Fibroblast of upper back skin (primary cell): ENCODE data around the gene AK4.

Source experiments
- DNase-seq: peaks from one replicate; pipeline ENCODE4 v3.0.0-alpha.2; 2013

Gene AK4

DNA sequence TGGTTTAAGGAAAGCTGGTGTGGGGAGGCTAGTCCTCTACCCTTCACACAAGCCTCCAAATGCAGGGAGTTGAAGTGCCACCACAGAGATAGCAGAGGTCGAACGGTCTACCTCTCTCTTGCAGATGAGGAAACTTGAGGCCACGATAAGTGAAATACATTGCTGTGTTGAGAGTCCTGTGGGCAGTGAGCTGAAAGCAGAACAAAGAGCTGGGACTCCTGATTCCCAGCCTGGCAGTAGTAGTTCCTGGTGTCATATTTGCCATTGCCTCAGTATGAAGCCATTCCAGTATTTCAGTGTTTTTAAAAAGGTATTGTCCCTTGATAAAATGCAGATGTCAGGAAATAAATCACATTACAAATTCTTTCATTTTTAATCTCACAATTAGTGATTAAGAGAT is 28.6 kb downstream of the AK4 start:
- no peak for DNase-seq

- DNase-seq: peak; percentile 77
These were observed 29.5 kb downstream of the AK4 start for GRCh38 chr1:65177457-65177856.

- DNase-seq: no peak
These were observed 30.2 kb downstream of the AK4 start for GRCh38 chr1:65178235-65178634.

DNA sequence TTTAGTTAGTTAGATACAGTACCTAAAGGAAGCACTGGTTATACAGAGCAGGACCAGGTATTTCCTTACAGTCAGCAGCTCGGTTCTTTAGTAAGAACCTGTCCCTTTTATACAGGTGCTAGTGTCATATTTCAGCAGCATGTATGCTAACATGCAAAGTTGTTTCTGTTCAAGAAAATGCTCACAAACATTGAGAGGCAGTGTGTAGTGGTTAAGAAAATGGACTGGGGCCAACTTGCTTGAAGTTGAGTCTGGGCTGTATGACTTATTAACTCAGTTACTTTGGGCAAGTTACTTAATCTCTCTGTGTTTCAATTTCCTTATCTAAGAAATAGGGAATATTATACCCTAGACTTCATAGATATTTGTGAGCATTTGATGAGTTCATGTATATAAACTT is 31.1 kb downstream of the AK4 start:
- DNase-seq: peak; percentile 33

DNA sequence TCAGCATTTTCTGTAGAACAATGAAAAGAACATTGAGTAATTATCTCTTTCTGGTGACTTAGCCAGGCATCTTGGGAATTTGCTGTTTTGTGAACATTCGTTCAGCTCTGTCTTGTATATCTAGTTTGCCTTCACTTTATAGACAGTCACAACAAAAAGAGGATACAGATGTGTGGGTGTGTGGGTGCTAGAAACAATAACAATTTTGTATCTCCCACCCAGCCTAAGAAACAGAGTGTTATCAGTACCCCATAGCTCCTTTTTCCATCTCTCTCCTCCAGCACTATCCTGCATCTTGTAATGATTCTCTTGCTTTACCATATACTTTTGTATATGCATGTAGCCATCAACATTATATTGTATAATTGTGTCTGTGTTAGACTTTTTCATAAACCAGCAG is 33.0 kb downstream of the AK4 start:
- DNase-seq: no peak

DNA sequence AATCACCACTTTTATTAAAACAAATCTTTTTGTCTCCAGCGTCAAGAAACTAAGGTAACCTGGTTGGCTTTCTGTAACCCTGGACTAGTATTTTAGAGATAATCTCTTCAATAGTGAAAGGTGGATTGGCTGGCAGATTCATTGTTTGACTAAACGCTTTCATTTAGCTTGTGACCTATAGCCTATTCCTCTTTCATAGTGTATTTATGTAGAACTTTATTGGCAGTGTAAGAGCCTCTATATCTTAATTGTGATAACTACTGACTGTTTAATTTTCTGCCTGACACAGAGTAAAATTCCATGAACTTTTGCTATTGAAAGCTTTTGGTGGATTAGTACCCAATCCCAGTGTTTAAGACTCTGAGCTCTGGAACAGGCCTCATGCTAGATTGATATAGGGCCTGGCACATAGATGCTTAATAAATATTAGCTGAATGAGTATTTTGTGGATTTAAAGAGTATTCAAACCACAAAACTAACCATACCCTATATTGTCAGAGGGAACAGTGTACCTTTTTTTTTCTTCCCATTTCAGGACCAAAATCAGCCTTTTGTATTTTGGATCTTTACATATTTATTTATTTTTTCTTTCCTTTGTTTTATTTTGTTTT is 34.8 kb downstream of the AK4 start:
- DNase-seq: no peak

DNA sequence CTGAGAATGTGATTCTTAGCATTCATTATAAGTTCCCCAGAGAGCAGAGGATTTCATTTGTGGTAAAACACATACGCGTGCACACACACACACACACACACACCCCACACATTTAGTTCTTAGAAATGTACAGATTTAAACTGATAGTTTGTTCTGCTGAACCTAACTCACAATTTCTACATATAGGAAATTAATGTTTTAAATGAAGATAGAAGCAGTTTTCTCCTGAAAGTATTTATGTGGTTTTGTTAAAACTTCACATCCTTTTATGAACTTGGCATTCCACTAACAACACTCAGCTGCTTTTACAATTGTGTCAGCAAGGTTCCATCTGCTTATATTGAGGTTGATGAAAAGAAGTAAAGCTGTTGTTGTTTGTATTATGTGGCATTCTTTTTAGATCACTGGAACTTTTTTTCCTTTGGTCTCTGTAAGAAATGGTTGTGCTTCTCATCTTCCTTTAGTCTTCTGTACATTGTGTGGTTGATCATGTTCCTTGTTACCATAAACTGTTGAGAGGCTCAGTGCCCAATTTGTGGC is 41.6 kb downstream of the AK4 start:
- peak; percentile 48 for DNase-seq

DNA sequence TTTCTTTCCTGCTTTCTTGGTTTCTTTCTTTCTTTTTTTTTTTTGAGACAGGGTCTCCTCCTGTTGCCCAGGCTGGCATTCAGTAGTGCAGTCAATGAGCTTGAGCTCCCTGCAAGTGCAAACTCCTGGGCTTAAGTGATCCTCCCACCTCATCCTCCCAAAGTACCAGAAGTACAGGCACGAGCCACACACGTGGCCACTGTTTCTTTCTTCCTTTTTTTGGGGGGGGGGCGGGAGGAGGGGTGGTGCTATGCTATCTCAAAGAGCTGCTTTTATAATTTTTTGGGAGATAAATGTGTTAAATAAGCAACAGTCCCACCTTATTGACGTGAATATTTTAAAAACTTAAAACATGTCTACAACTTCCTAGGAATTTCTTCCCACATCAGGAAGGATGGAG is 42.2 kb downstream of the AK4 start:
- DNase-seq: no peak

GRCh38 chr1:65193129-65193695 is 45.2 kb downstream of the AK4 start:
- peak; percentile 88 for DNase-seq

GRCh38 chr1:65195495-65196417 is 47.8 kb downstream of the AK4 start:
- peak; percentile 100 for DNase-seq

- peak; percentile 61 for DNase-seq
These were observed 48.9 kb downstream of the AK4 start for GRCh38 chr1:65196926-65197325.

GRCh38 chr1:65197636-65198035 is 49.6 kb downstream of the AK4 start:
- DNase-seq: no peak

DNA sequence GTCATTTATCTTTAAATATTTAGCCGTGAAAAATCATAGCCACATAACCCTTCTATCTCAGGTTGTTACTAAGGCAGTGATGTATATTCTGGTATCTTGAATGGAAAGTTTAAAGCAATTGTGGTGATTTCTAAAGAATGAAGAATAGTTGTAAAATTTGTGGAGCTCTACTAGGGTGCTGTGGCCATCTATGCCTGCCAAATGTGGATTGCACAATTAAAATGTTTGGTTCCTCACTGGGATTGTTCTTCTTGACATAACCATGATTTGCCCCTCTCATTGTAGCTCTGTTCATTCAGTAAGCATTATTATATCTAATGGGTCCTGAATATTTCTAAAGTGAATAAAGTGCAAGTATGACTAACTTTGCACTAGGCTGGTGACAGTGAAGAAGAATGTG is 50.1 kb downstream of the AK4 start:
- peak; percentile 50 for DNase-seq

GRCh38 chr1:65200411-65200810 is 52.4 kb downstream of the AK4 start:
- DNase-seq: no peak

GRCh38 chr1:65206836-65207235 is 58.8 kb downstream of the AK4 start:
- DNase-seq: no peak

- DNase-seq: peak; percentile 39
These were observed 59.3 kb downstream of the AK4 start for GRCh38 chr1:65207317-65207716.

- no peak for DNase-seq
These were observed 60.6 kb downstream of the AK4 start for GRCh38 chr1:65208563-65208973.

- peak; percentile 49 for DNase-seq
These were observed 61.2 kb downstream of the AK4 start for GRCh38 chr1:65209005-65209885.

GRCh38 chr1:65210325-65210724 is 62.3 kb downstream of the AK4 start:
- no peak for DNase-seq

DNA sequence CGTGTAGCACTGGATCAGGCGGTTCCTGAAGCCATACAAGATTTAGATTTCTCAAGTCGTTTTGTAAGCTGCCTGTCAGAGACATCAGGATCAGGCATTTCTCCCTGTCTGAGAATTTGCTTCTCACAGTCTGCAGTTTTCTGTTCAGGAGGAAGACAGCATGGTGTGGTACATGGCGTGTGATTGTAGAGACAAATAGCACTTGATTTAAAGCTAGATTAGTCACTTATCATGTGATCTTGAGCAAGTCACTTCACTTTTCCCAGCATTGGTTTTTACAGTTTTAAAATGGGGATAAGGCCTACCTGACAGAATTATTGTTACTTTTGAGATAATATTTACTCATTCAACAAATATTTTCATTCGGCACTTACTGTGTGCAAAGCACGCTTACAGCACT is 63.3 kb downstream of the AK4 start:
- no peak for DNase-seq

- DNase-seq: no peak
These were observed 65.4 kb downstream of the AK4 start for GRCh38 chr1:65213271-65214023.
